K562 (cell line): ENCODE data around the gene TAF11.

Experiments used
- POLR3A ChIP-seq: IDR thresholded peaks from 2 replicates; pipeline ENCODE4 v1.6.1; 2011; ENCODE audit warnings: borderline replicate concordance, mild to moderate bottlenecking, moderate library complexity; ENCODE audit not compliant: insufficient read length, insufficient read depth; ENCODE audit errors: extremely low read depth
- ZC3H11A ChIP-seq: IDR thresholded peaks from 2 replicates; pipeline ENCODE4 v1.6.1; 2012; ENCODE audit warnings: low read depth, low read length, improper control_type of control experiment
- ZFP36 ChIP-seq: fragments of 150-350 bp; IDR thresholded peaks from 2 replicates; pipeline ENCODE4 v1.6.1; 2018; ENCODE audit warnings: low read length, low read depth; ENCODE audit not compliant: partially characterized antibody
- TF ChIP-seq, protein P1 (sequence below), 3 experiments: IDR thresholded peaks in 2 of 3; conservative IDR thresholded peaks in 1 of 3; 2 replicates each; pipeline ENCODE4 v1.5.1; 2011 to 2012; ENCODE audit warnings: low read length in 3 of 3, mild to moderate bottlenecking in 3 of 3, control low read depth in 2 of 3, improper control_type of control experiment in 1 of 3, inconsistent platforms in 1 of 3, low read depth in 1 of 3, mixed read lengths in 1 of 3, moderate library complexity in 1 of 3; ENCODE audit not compliant: insufficient read depth in 2 of 3
- TF ChIP-seq, protein P2 (sequence below): sonication (generic); formaldehyde crosslinking; IDR thresholded peaks from 2 replicates; pipeline ENCODE4 v1.5.0; 2020; ENCODE audit warnings: missing genetic modification reagents
- TF ChIP-seq, protein P3 (sequence below): fragments of 150-350 bp; IDR thresholded peaks from 2 replicates; pipeline ENCODE4 v1.6.1; 2014; ENCODE audit warnings: low read depth, mild to moderate bottlenecking, low read length, borderline replicate concordance

DNA sequence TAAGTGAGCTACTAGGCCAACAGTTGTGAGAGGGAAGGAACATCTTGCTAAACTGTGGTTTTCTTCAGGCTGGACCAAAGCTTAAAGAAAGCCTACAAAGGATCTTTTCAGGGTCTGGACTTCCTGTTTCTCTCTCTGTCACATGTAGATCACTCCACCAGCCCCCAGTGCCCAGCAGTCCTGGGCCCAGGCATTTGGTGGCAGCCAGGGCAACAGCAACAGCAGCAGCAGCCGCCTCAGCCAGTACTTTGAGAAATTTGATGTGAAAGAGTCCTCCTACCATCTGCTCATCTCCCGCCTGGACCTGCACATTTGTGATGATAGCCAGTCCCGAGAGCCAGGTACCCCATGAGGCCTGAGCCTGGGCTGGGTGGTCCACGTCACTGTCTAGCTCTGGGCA is 51.8 kb downstream of the TAF11 start:
- TF ChIP-seq ZFP36 = no peak
- TF ChIP-seq ZC3H11A = no peak
- TF ChIP-seq, protein P1, sequence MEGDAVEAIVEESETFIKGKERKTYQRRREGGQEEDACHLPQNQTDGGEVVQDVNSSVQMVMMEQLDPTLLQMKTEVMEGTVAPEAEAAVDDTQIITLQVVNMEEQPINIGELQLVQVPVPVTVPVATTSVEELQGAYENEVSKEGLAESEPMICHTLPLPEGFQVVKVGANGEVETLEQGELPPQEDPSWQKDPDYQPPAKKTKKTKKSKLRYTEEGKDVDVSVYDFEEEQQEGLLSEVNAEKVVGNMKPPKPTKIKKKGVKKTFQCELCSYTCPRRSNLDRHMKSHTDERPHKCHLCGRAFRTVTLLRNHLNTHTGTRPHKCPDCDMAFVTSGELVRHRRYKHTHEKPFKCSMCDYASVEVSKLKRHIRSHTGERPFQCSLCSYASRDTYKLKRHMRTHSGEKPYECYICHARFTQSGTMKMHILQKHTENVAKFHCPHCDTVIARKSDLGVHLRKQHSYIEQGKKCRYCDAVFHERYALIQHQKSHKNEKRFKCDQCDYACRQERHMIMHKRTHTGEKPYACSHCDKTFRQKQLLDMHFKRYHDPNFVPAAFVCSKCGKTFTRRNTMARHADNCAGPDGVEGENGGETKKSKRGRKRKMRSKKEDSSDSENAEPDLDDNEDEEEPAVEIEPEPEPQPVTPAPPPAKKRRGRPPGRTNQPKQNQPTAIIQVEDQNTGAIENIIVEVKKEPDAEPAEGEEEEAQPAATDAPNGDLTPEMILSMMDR (IDR thresholded peaks at IDR 0.05 in 2 of 3, conservative IDR thresholded peaks at IDR 0.05 in 1 of 3; ENCODE audit: insufficient read depth in 2 of 3, low read depth in 1 of 3, low read length in 3 of 3) = no peak
- TF ChIP-seq, protein P2, sequence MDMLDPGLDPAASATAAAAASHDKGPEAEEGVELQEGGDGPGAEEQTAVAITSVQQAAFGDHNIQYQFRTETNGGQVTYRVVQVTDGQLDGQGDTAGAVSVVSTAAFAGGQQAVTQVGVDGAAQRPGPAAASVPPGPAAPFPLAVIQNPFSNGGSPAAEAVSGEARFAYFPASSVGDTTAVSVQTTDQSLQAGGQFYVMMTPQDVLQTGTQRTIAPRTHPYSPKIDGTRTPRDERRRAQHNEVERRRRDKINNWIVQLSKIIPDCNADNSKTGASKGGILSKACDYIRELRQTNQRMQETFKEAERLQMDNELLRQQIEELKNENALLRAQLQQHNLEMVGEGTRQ (CRISPR knock-in tag) = no peak
- no peak for TF ChIP-seq POLR3A
- TF ChIP-seq, protein P3, sequence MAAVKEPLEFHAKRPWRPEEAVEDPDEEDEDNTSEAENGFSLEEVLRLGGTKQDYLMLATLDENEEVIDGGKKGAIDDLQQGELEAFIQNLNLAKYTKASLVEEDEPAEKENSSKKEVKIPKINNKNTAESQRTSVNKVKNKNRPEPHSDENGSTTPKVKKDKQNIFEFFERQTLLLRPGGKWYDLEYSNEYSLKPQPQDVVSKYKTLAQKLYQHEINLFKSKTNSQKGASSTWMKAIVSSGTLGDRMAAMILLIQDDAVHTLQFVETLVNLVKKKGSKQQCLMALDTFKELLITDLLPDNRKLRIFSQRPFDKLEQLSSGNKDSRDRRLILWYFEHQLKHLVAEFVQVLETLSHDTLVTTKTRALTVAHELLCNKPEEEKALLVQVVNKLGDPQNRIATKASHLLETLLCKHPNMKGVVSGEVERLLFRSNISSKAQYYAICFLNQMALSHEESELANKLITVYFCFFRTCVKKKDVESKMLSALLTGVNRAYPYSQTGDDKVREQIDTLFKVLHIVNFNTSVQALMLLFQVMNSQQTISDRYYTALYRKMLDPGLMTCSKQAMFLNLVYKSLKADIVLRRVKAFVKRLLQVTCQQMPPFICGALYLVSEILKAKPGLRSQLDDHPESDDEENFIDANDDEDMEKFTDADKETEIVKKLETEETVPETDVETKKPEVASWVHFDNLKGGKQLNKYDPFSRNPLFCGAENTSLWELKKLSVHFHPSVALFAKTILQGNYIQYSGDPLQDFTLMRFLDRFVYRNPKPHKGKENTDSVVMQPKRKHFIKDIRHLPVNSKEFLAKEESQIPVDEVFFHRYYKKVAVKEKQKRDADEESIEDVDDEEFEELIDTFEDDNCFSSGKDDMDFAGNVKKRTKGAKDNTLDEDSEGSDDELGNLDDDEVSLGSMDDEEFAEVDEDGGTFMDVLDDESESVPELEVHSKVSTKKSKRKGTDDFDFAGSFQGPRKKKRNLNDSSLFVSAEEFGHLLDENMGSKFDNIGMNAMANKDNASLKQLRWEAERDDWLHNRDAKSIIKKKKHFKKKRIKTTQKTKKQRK = no peak
